HG02588 (cell line): ENCODE data around the gene NTM.

Experiments used
- ATAC-seq: cut with Tn5 transposase; IDR thresholded peaks from one replicate; pipeline ENCODE4 v1.9.1; 2021; ENCODE audit warnings: mild to moderate bottlenecking, moderate library complexity; ENCODE audit not compliant: unreplicated experiment

Gene NTM

DNA sequence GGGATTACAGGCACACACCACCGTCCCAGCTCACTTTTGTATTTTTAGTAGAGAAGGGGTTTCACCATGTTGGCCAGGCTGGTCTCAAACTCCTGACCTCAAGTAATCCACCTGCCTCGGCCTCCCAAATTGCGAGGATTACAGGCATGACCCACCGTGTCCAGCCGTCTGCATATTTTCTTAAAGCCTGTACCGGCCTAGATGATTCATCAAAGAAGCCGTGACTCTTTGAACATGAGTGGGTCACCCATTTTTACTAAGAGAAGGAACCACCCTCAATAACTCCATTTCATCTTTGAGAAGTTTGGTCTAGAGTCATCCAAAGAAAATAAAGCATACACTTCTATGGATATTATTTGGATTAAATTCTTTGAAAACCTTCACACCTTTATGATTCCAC lies 388.3 kb downstream of the NTM start:
- ATAC-seq = no peak

DNA sequence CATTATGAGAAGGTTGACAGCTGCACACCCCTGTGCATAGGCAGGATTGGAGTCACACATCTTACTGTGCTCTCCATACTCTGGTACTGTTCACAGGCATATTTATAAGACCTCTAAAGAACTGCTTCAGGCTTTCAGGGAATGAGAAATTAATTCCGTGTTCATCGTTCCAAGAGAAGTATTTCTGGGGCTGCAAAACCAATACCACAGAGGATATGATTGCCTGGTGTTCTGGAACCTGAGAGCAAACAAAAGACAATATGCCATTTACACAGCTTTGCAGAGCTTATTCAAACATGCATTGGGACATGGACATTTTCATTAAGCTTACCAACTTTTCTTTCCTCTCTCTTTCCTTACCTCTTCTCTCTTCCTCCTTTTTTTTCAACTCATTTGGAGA lies 388.7 kb downstream of the NTM start:
- no peak for ATAC-seq

DNA sequence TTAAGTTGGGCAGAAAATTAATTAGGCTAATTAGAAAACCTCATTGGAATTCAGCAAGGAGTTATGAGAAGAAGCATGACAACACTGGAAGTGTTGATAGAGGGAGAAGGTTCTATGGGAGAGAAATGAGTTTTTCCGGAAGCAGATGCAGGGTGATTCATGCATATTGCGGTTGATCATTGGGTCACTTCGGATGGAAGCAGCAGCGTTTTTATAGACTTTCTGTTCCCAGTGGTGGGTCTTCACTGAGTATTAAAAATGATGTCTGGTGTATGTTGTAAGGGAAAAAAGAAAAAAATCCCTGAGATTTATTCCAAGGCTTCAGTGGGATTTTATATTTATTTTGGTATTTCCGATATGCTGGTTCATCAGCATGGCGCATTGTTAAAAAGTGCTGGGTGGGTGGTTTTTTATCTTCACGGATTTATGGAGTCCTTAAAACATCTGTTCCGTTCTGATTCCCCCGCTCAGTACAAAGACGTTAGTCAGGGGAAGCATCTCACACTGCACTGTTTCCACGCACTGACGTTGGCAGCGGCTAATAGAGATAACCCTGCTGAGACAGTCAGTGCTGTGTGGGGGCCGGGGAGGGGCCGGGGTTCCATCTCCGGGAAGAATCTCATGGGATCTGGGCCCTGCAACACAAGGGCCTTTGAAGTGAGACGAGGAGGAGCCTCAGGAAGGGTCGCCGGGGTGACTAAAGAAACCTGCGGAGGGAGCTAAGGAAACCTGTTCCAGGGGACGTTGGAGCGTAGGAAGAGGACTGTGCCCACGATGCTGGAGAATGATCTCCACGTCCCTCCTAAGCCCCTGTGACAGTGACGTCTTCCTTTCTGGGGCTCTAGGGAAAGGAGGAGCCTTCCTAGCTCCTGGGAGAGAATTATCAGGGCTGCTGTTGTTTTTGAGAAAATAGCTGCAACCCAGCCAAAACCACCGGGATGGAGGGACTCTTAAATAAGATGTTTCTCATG lies 390.0 kb downstream of the NTM start:
- no peak for ATAC-seq

DNA sequence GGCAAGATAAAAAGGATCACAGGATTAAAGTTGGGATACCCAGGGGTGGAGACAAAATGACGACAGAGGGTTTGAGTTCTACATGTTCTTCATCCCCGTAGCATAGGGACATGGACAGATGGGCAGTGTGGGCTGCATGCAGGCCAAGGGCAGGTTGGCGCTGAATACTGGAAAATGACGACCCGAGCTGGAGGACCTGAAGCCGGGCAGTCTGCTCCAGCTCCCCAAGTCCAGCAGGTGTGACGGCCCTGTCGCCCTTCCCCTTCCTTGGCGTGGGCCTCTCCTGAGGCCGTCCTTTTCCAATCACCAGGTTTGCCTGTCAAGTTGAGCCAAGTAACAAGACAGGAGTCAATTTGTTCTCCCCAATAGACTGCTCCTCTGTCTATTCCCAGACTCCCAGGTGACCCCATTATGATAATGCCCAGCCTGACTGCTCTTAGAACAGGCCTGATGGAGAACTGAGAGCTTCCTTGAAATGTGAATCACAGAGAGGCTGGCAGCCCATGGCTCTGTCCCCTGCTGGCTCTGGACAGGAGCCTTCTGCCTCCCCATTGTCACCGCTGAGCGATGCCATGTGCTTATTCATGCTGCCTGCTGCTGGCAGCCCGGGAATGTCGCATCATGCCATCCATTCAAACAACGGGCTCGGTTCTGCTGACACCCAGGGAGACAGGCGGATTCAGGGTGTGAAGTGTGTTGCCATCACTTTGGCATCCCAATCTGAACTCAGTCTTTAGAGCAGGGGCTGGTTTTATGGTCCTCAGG lies 392.1 kb downstream of the NTM start:
- no peak for ATAC-seq

DNA sequence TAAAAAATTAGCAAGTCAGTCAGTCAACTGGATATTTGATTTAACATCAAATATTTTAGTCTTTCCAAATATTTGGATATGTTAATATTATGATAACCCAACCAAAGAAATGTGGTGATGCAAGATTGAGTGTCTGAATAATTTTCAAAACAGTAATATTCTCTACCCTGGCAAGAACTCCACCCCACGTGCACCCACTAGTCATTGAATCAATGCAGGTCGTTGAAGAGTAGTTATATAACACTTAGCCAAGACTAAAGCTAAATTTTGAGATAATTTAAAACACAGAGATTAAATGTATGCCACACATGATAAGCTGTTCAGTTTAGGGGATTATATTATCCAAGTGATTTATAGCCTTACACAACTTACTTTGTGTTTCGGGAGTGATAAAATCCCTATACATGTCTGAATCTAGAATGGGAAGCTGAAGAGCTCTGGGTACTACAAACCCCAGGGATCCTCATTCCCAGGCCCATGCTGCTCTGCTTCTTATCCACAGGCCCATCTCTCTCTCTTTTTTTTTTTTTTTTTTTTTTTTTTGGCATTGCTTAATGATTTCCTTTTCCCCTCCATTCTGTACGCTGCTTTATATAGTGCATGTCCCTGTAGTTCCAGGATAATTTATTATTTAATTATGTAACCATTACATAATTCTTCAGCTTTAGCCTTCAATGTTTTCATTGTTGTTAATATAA lies 392.9 kb downstream of the NTM start:
- no peak for ATAC-seq

DNA sequence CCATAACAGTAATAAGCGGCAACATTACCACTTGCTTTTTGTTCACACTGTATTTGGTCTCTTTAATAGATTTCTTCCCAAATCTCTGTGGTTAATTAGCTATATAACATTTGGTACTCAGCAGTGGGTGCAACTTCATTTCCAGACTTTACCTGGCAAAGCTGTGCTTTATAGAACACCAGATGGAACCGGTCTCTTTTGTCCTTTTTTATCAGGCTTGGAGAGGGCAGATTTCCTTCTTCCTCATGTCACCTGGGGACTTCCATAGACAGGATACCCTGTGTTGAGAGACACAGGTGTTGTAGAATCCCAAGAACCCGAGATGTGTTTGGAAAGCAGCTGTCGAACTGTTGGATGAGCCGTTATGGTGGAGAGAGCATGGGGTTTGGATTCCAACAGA lies 393.7 kb downstream of the NTM start:
- no peak for ATAC-seq

DNA sequence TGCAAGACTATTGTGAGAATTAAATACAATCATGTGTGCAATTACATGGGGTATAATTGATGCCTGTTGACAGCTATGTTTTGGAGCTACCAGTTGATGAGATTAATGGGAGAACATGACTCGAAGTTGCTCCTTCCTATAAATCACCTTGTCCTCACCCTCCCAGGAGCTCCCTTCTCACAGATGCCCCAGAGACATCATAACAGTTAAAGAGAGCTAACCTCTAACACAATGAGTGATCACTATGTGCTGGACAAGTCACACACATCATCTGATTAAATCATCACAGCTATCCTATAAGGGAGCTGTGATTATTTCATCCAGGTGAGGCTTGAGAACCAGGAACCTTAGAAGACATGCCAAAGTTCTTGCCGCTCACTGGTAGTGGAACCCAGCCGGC lies 394.2 kb downstream of the NTM start:
- no peak for ATAC-seq

DNA sequence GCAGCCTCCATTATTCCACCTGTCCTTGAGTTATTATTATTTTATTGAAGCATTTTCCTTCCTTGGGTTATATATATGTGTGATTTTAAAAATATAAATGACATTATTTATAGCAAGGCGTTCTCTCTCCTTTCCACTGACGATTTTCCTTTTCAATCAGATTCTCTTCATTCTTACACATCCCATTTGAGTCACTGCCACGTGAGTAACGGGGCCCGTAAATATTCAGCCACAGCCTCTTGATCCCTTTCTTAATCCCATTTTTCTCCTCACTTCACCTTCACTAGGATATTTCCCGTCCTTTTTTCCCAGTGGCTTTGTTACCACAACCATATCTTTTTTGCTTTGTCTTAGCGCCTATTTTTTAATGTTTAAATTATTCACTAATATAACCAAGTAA lies 396.2 kb downstream of the NTM start:
- ATAC-seq = no peak

DNA sequence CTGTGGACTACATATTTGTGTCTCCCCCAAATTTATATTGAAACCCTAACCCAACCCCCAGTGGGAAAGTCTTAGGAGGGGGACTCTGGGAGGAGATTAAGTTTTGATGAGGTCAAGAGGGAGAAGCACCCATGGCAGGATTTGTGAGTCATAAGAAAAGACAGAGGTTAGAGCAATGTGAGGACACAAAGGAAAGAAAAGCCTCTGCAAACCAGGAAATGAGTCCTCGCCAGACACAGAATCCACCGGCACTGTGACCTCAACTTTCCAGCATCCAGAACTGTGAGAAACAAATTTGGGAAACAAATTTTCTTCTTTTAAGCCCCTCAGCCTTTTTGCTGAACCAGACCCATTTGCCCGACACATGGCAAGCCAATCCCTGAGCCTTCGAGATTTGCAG lies 397.0 kb downstream of the NTM start:
- ATAC-seq = no peak

DNA sequence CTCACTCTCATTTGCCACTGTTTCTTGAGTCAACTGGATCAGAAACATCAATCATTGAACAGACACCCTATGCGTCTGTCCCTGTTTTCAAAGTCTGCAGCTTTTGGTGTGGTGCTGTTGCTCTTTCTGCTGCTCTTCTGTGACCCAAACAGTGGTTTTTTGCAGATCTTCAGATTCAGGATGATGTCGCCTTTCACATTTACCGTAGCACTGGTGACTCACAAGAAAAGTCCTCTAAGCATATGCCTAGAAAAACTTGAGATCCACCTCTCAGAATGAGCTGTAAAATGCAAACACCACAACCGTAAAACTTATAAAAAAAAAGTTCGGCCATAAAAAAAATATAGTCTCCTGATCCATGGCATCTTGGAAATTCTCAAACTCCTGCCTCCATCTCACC lies 400.4 kb downstream of the NTM start:
- ATAC-seq = no peak

DNA sequence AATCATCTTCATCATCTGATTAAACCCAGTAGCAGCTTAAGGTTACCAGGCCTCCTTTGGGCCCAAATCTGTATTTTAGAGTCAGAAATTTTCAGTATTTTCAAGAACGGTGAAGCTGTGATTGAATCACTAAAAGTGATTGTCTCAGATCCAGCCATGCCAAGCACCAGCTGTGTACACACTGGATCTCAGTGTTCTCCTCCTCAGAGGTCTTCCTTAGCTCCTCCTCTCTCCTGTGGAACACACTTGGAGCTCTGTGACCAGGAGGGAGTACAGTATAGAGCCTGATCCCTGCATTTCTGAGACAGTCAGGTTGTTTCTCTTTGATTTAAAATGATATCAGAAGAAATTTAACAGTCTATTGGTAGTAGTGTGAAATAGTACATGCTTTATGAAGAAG lies 401.1 kb downstream of the NTM start:
- no peak for ATAC-seq

DNA sequence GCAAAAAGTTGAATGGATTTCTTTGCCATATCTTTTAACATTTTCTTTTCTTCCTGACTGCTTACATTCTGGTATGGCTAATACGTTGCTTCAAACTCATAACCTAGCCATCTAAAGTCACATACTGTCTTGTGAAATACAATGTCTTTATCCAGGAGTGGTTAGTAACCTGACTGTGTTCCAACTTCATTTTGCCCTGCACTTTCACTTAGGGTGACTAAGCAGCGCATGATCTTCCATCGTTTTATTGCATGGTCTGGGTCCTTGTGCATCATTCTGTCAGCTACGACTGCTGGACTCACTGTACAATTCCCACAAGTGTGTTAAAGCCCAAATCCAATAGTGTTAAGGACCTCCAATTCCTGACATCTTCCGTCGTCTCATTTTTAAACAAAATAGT lies 403.2 kb downstream of the NTM start:
- no peak for ATAC-seq

DNA sequence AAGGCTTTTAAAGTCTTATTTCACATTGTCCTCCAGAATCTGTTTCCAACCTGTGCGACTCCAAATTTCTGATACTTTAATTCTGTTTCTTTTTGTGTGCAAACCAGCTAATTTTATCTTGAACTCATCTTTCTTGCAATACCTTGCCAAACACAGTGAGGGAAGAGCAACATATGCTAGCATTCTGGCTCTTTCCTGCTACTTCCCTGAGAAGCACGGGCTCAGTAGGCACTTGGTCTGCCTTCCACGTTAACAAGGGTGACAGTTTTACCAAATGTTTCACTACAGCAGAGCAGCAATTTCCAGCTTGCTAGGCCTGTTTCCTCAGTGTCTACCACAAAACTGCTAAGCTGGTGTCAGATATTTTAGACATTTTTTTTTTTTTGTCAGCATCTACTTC lies 405.8 kb downstream of the NTM start:
- no peak for ATAC-seq

DNA sequence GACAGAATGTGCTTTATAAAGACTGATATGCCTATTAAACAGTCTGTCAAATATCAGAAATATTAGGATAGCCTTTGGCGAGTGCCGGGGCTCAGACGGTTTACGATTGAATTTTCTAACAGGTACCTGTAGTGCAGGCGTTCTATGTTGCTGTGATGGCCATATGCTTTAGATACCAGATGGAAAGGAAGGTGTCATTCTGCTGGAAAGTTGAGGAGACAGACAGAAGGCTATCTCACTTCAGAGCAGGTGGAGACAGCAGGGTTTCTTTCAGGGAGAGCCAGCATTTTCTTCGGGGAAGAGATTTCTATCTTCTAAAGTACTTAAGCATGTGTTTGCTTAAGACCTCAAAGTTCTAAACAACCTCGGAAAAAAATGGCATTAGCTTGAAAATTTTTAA lies 415.4 kb downstream of the NTM start:
- ATAC-seq = no peak

DNA sequence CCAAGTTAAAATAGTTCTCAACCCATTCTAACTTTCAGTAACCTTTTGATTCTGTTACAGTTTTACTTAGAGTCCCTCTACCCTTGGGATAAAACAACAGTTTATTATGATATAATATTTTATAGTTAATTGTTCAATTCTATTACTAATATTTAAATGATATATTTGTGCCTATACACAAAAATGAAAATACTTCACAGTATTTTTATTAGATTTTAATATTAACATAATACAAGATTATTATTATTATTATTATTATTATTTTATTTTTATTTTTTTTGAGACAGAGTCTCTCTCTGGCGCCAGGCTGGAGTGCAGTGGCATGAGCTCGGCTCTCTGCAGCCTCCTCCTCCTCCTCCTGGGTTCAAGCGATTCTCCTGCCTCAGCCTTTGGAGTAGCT lies 416.7 kb downstream of the NTM start:
- no peak for ATAC-seq

DNA sequence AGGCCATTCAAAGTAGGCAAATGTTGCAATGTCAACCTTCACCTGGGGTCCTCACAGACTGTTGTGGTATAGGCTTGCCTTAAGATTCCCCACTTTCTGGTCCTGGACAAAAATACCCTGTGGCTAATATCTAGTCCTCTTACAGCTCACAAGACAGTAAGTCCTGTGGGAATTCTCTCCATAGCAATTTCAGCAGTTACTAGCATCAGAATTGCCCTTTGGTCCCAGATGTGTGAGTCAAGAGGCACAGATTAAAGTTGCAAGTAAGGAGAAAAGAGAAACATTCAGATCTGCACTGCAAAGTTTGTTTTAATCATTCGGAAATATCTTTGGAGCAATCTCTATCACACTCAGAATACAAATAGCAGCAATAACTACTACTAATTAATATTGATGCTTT lies 420.2 kb downstream of the NTM start:
- no peak for ATAC-seq

DNA sequence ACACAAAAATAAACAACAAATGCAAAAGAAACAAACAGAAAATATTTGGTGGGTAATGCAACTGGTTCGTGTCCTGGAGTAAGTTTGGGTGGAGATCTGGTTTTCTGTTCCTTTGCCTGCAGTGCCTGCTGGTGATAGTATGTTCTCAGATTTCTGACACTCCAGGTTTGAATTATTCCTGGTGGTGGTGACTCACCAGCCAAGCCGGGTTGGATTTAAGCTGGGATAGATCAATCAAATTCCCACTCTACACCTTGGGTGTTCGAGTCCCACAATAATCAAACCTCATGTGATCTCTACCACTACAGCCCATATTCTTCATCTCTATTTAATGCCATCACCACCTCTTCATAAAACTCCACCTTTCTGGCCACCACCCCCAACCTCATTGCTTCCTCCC lies 421.8 kb downstream of the NTM start:
- no peak for ATAC-seq

DNA sequence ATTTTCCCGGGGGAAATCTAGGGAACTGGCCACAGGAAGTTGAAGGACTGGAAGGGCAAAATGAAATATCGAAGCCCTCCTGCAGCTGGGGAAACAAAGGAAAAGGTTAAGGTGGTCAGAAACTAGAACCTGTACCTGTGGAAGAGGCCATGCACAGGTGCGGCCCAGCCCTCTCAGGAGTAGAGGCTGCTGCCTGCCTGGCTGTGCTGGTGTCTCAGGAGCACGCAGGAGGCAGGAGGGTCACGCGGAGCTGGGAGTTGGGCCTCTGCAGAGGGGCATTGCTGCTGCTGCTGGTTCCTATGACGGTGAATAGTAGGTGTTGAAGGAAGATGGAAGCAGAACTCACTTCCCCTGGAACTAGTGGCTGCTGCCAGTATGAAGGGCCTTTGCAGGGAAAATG lies 425.7 kb downstream of the NTM start:
- ATAC-seq = no peak

DNA sequence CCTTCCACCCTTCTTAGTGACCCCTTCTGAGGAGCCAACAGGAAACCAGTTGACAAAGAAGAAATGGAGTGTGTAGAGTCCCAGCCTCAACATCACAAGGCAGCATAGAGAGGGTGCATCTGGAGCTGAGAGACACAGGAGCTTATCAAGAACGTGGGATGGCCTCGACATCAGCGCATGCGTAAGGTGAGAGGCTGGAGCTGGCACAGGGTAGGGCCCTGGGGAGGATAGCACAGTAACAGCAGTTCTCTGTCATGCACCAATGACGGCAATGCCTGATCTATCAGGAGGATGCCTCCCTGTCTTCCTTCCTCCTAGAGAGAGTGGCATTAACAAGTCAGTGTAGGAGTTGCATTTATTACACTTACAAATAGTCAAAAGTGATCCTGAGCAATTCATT lies 426.1 kb downstream of the NTM start:
- no peak for ATAC-seq

DNA sequence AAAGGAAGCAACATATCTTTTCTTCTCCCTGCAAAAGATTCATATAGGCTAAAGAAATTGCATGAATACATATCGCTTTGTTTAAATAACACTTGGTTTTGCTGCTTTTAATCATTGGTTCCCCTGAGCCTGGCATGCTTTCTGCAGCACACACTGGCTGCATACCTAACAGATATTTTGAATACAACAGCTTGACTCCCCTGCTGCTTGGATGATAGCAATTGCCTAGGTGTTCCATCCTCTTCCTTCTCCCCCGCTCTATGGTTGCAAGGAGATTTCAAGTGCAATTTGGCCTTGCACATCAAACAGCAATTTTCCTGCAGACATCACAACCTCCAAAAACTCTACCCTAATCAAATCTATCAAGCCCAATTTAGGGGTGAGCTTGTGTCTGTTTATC lies 430.0 kb downstream of the NTM start:
- no peak for ATAC-seq

DNA sequence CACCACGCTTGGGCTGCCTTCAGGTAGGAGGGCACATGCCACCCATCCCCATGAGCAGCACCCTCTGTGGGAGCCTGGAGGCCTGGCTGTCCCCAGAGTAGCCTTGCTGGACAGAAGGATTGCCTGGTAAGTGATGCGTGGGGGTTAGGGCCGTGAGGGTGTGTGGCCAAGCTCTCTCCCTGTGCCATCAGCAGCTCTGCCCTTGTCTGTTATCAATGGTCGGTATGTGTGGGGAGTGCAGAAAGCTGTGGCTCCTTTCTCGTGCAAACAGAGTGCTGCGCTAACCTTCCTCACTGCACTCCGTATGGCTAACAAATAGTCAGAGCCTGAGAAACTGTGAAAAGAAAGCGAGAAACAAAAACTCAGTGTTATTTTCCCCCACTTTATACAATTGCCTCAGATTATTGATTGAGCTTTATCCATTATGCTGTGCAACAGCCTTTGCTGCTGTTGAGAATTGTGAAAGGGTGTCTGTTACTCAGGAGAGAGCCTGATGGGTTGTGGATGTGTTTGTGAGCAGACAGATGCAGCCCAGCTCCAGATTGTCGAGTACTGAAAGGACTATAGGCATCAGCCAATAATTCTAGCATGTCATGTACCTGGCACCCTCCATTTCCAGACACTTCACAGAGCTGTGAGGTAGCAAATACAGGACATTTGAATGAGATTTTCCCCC lies 432.2 kb downstream of the NTM start:
- ATAC-seq = no peak
